ENCODE measurements around the gene SOD1.

- TF ChIP-seq EP300 (IDR thresholded peaks at IDR 0.05) (no peak), CTCF (IDR thresholded peaks at IDR 0.05) (no peak), POLR2A (IDR thresholded peaks at IDR 0.05) (no peak)
These were observed 46.4 kb upstream of the SOD1 start for GRCh38 chr21:31612894-31613785.
